ENCODE results near the gene HSD3B7. TPM values are rescaled to one million over a fixed set of nuclear protein-coding genes. Genes with fewer than 3 reads are reported as not detected.

HSD3B7 gene
- total and polyA plus RNA-seq, 10 of the 15 experiments (the other 5 are each of a cell fraction or from before 2014, with no cell fraction given): 0.18 to 1.8 (median 0.48) TPM; not detected in 1

GRCh38 chr16:30967795-30968194 lies 17.2 kb upstream of the HSD3B7 start (continued):
- TF ChIP-seq BCLAF1 (IDR thresholded peaks at IDR 0.05): no peak
- no peak for TF ChIP-seq KLF5 (IDR thresholded peaks at IDR 0.05; ENCODE audit: partially characterized antibody)
- TF ChIP-seq CEBPB (IDR thresholded peaks at IDR 0.05; ENCODE audit: borderline replicate concordance in 1 of 2, low read depth in 2 of 2, low read length in 2 of 2): no peak
- TF ChIP-seq ASH2L (IDR thresholded peaks at IDR 0.05; ENCODE audit: borderline replicate concordance, low read depth): no peak

- Histone ChIP-seq H3K4me1 (ENCODE audit: control insufficient read depth, insufficient read depth, low read length) (no peaks in the 10 kb centered on the region), H2AFZ (ENCODE audit: control insufficient read depth, low read depth, low read length) (no peak overlapping the region), H3K4me3 (no peak overlapping the region), H3K9ac (ENCODE audit: control insufficient read depth, insufficient read depth, low read length) (no peak overlapping the region), H3K9me3 (replicated peaks; ENCODE audit: control insufficient read depth, insufficient read depth, low read length) (no peaks in the 10 kb centered on the region), H4K20me1 (ENCODE audit: control insufficient read depth, insufficient read depth) (no peaks in the 10 kb centered on the region), H3K36me3 (ENCODE audit: control insufficient read depth in 2 of 2, insufficient read depth in 2 of 2, low read length in 1 of 2) (peaks cover 19 to 28% of the 10 kb centered on the region in 2 experiments; a peak in 3 of 4 replicates), H3K4me2 (ENCODE audit: control insufficient read depth, insufficient read depth) (no peak overlapping the region), H3K27me3 (replicated peaks in 1 of 2; ENCODE audit: control insufficient read depth in 2 of 2, insufficient read depth in 2 of 2, low read length in 1 of 2) (no peaks in the 10 kb centered on the region), H3K27ac (ENCODE audit: control insufficient read depth, insufficient read depth) (no peak overlapping the region), H3K79me2 (ENCODE audit: control insufficient read depth, insufficient read depth, low read length) (no peaks in the 10 kb centered on the region)
- ChIA-PET SMC1A (ENCODE audit: uncharacterized antibody, unreplicated experiment) (no interaction called here), RAD21 (ENCODE audit: unreplicated experiment) (no interaction called here), POLR2A (interaction anchor here (0.6 kb wide), 1 partner anchor 160 kb away, joined by 3 read pairs; no protein-coding TSS in a partner anchor), CTCF (interaction anchor here (0.6 kb wide), 1 partner anchor 462 kb away, joined by 3 read pairs; no protein-coding TSS in a partner anchor)
- no peak for ATAC-seq
- in situ Hi-C loops (cut with MboI): no loop called here
- no peak for DNase-seq (ENCODE audit: low read depth, low spot score)
- TF ChIP-seq IRF3 (IDR thresholded peaks at IDR 0.05) (no peak), POLR2A (IDR thresholded peaks at IDR 0.05; ENCODE audit: low read depth, low read length) (peak; percentile 28; the same call in 1 of the 2 replicates)
- intact Hi-C loops (cut with micrococcal nuclease; ENCODE audit: unreplicated experiment): no loop called here
- 96% methylated on average over 19 of the region's 19 CpGs for WGBS (ENCODE audit: insufficient coverage, insufficient replicate concordance, low lambda C conversion rate, missing lambda C conversion rate)
- BruUV-seq (replicated peaks): no TSS peak
- FAIRE-seq: no peak
Measured at GRCh38 chr16:30969246-30969842, 15.7 kb upstream of the HSD3B7 start.
